MM.1S (cell line): ENCODE data around the gene HGD.

Experiments used
- DNase-seq: peaks from one replicate; pipeline ENCODE4 v3.0.0-alpha.2; 2015
- H2AFZ ChIP-seq: fragments of 300-600 bp; sonication (generic); 2 replicates; pipeline ENCODE4 v1.6.0; 2016; ENCODE audit warnings: antibody characterized with exemption, low read length
- H3F3A ChIP-seq: fragments of 300-600 bp; sonication (generic); 2 replicates; pipeline ENCODE4 v1.6.1; 2016; ENCODE audit warnings: mild to moderate bottlenecking, antibody characterized with exemption, low read length, moderate library complexity, mixed read lengths; ENCODE audit not compliant: insufficient read depth
- H3K27ac ChIP-seq: fragments of 300-600 bp; sonication (generic); 2 replicates; pipeline ENCODE4 v1.5.1; 2016; ENCODE audit warnings: mild to moderate bottlenecking, low read length
- H3K27me3 ChIP-seq: fragments of 300-600 bp; sonication (generic); replicated peaks from 2 replicates; pipeline ENCODE4 v1.6.0; 2016; ENCODE audit warnings: low read length; ENCODE audit not compliant: insufficient read depth
- H3K36me3 ChIP-seq: fragments of 300-600 bp; sonication (generic); replicated peaks from 2 replicates; pipeline ENCODE4 v1.6.1; 2016; ENCODE audit warnings: mild to moderate bottlenecking, low read length, mixed read lengths; ENCODE audit not compliant: insufficient read depth
- H3K4me1 ChIP-seq: fragments of 300-600 bp; sonication (generic); 2 replicates; pipeline ENCODE4 v1.6.1; 2016; ENCODE audit warnings: low read length, mixed read lengths
- H3K4me2 ChIP-seq: fragments of 300-600 bp; sonication (generic); 2 replicates; pipeline ENCODE4 v1.6.0; 2016; ENCODE audit warnings: low read depth, low read length
- H3K4me3 ChIP-seq: fragments of 300-600 bp; sonication (generic); 2 replicates; pipeline ENCODE4 v1.5.1; 2016; ENCODE audit warnings: low read length, mixed read lengths
- H3K79me2 ChIP-seq: fragments of 300-600 bp; sonication (generic); 2 replicates; pipeline ENCODE4 v1.6.1; 2016; ENCODE audit warnings: mixed run types, low read length, mixed read lengths
- H3K9ac ChIP-seq: fragments of 300-600 bp; sonication (generic); 2 replicates; pipeline ENCODE4 v1.6.1; 2016; ENCODE audit warnings: low read length, mixed read lengths
- H3K9me2 ChIP-seq: fragments of 300-600 bp; sonication (generic); replicated peaks from 2 replicates; pipeline ENCODE4 v1.6.1; 2016; ENCODE audit warnings: mild to moderate bottlenecking, low read length, mixed read lengths; ENCODE audit not compliant: insufficient read depth
- H3K9me3 ChIP-seq: fragments of 300-600 bp; sonication (generic); replicated peaks from 2 replicates; pipeline ENCODE4 v1.6.1; 2016; ENCODE audit warnings: mild to moderate bottlenecking, low read length, mixed read lengths; ENCODE audit not compliant: insufficient read depth
- H4K20me1 ChIP-seq: fragments of 300-600 bp; sonication (generic); 2 replicates; pipeline ENCODE4 v1.6.1; 2016; ENCODE audit warnings: mild to moderate bottlenecking, low read length, moderate library complexity, mixed read lengths; ENCODE audit not compliant: insufficient read depth
- CTCF ChIP-seq: fragments of 300-600 bp; sonication (generic); IDR thresholded peaks from 2 replicates; pipeline ENCODE4 v1.5.1; 2016; ENCODE audit warnings: antibody characterized with exemption, low read length, mixed read lengths
- EZH2 ChIP-seq: fragments of 300-600 bp; sonication (generic); optimal IDR thresholded peaks from 2 replicates; pipeline ENCODE3; 2017; ENCODE audit warnings: low read depth, mild to moderate bottlenecking, antibody characterized with exemption, low read length, mixed read lengths
- EZH2phosphoT487 ChIP-seq: fragments of 300-600 bp; sonication (generic); IDR thresholded peaks from 2 replicates; pipeline ENCODE4 v1.6.1; 2018; ENCODE audit warnings: antibody characterized with exemption, low read length

HGD gene

GRCh38 chr3:120661106-120661905 is 20.7 kb downstream of the HGD start:
- no peaks in the 10 kb centered on the region for H3F3A ChIP-seq
- H3K79me2 ChIP-seq, result no peaks in the 10 kb centered on the region
- no peak overlapping the region for H2AFZ ChIP-seq
- no peaks in the 10 kb centered on the region for H4K20me1 ChIP-seq
- H3K9me3 ChIP-seq, result no peaks in the 10 kb centered on the region
- no peak overlapping the region for H3K27ac ChIP-seq
- no peak overlapping the region for H3K9ac ChIP-seq
- TF ChIP-seq EZH2, result no peak
- no peak for TF ChIP-seq EZH2phosphoT487
- no peak for TF ChIP-seq CTCF
- H3K4me3 ChIP-seq, result no peak overlapping the region
- H3K9me2 ChIP-seq, result no peaks in the 10 kb centered on the region
- DNase-seq, result no peak
- H3K4me2 ChIP-seq, result no peak overlapping the region
- no peaks in the 10 kb centered on the region for H3K4me1 ChIP-seq
- H3K27me3 ChIP-seq, result no peaks in the 10 kb centered on the region
- H3K36me3 ChIP-seq, result no peaks in the 10 kb centered on the region

GRCh38 chr3:120659834-120660233 is 22.2 kb downstream of the HGD start:
- H3K4me3 ChIP-seq, result no peak overlapping the region
- no peaks in the 10 kb centered on the region for H3K9me2 ChIP-seq
- H3K4me1 ChIP-seq, result no peaks in the 10 kb centered on the region
- no peaks in the 10 kb centered on the region for H3K36me3 ChIP-seq
- no peaks in the 10 kb centered on the region for H3K9me3 ChIP-seq
- H3K27me3 ChIP-seq, result no peaks in the 10 kb centered on the region
- H3K27ac ChIP-seq, result no peak overlapping the region
- TF ChIP-seq CTCF (no peak), EZH2phosphoT487 (no peak)
- H3K4me2 ChIP-seq, result no peak overlapping the region
- H2AFZ ChIP-seq, result no peak overlapping the region
- H4K20me1 ChIP-seq, result no peaks in the 10 kb centered on the region
- H3F3A ChIP-seq, result no peaks in the 10 kb centered on the region
- H3K9ac ChIP-seq, result no peak overlapping the region
- no peak for DNase-seq
- no peaks in the 10 kb centered on the region for H3K79me2 ChIP-seq

- Histone ChIP-seq H3K9me3 (no peaks in the 10 kb centered on the region), H3F3A (no peaks in the 10 kb centered on the region), H3K27me3 (no peaks in the 10 kb centered on the region), H3K79me2 (no peaks in the 10 kb centered on the region), H3K27ac (no peak overlapping the region), H3K9ac (no peak overlapping the region), H3K9me2 (no peaks in the 10 kb centered on the region), H3K4me3 (no peak overlapping the region), H3K36me3 (no peaks in the 10 kb centered on the region), H3K4me1 (no peaks in the 10 kb centered on the region), H2AFZ (no peak overlapping the region), H4K20me1 (no peaks in the 10 kb centered on the region), H3K4me2 (no peak overlapping the region)
- DNase-seq, result no peak
- TF ChIP-seq EZH2 (no peak), EZH2phosphoT487 (no peak), CTCF (no peak)
These were observed 22.8 kb downstream of the HGD start for GRCh38 chr3:120659285-120659684.
